Activated naive CD4-positive, alpha-beta T cell treated with anti-CD3 and anti-CD28 coated beads, Interleukin-2, amount 50 U/mL, for 72 hours (primary cell): ENCODE measurements around the gene RAPGEF4. TPM values are rescaled to one million over a fixed set of nuclear protein-coding genes. Genes with fewer than 3 reads are reported as not detected.

Experiments used
- ATAC-seq, 2 donors: fragments of 150-1000 bp; cut with Tn5 transposase; 2 replicates each; pipeline ENCODE4 v1.10.0; 2021; ENCODE audit warnings: mild to moderate bottlenecking in 2 of 2, moderate library complexity in 2 of 2
- DNase-seq, 2 donors: peaks; one replicate each; pipeline ENCODE4 v3.0.0; 2021 to 2022; ENCODE audit warnings: low spot score in 2 of 2
- H3K27ac Mint-ChIP-seq, 2 donors: one replicate each; pipeline ENCODE4 v1.8.0; 2022; ENCODE audit warnings: mild to moderate bottlenecking in 2 of 2, mixed read lengths in 2 of 2
- H3K36me3 Mint-ChIP-seq, 2 donors: one replicate each; pipeline ENCODE4 v1.8.0; 2022; ENCODE audit warnings: mixed read lengths in 2 of 2
- H3K9me3 Mint-ChIP-seq, 2 donors: one replicate each; pipeline ENCODE4 v1.8.0; 2022; ENCODE audit warnings: mixed read lengths in 2 of 2
- total RNA-seq, 2 donors: library from RNA; stranded (reverse); gene quantifications; one replicate each; pipeline ENCODE4 v1.2.3, GENCODE V29; 2022

Gene RAPGEF4
- total RNA-seq, 2 donors from 2014 or later: 1.0 to 1.3 TPM

DNA sequence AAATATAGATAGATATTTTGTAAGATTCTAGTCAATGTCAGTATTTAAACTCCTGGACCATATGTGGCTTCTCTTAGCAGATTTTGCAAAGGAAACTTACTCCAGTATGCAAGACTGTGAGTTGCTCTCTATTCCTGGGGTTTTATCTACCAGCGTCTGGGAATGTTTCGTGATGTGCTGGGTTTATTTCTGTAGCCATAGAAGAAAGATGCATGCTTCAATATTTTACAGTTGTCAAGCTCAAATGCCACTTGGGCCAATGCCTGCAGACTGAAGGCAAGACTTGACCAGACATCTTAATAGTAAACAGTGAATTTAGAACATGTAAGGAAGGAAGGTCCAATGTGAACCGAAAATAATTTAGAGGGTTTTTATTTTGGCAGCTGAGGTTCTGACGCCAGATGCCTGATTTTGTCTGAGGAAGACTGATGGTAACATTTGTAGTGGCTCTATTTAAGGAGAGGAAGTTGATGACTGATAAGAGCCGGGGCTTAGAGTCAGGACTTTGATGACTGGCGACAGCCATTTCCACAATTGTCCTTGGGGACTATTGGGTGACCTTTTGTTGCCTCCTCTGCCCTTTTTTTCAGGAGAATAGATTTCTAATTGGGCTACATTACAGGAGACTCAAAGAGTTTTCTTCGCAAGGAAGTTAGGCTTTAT lies 154.3 kb downstream of the RAPGEF4 start:
- no peak for ATAC-seq
- no peaks in the 10 kb centered on the region for H3K9me3 Mint-ChIP-seq
- no peaks in the 10 kb centered on the region for H3K36me3 Mint-ChIP-seq
- H3K27ac Mint-ChIP-seq: no peak overlapping the region
- DNase-seq: no peak

DNA sequence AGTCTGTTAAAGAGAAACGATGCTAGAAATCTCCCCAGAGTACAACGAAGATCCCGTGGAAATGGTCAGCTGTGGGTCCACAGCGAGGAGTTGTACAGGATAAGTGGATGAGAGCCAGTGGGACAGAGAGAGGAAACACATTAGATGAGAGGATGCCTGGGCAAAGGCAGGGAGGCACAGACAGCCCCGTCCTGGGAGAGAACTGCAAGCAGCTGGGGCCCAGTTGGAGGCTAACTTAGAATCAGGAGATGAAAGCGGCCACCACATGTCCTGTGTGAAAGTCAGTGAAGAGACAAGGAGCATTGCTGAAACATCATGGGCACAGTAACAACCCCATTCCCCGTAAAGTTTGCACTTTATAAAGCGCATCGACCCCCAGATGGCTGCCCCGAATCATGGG lies 157.5 kb downstream of the RAPGEF4 start:
- Mint-ChIP-seq H3K27ac (no peak overlapping the region), H3K36me3 (no peaks in the 10 kb centered on the region), H3K9me3 (no peaks in the 10 kb centered on the region)
- DNase-seq (no peak), ATAC-seq (no peak)

DNA sequence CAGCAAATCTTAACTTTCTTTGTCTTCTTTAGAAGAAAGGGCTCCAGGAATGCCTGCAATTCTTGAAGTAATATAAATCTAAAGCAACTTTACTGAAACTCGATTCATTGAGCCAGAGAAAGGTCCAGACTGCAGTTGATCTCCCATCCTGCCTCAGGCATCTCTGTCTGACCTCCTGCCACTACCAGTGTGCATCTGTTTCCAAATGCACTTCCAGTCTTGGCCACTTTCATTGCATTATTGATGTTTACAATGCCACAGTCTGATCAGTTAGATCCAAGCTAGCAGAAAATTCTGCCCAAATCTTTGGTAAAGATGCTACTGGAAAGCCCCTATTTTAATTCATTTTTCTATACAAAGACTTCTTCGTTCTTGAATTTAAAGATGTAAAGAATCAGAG lies 158.0 kb downstream of the RAPGEF4 start:
- Mint-ChIP-seq H3K36me3 (no peaks in the 10 kb centered on the region), H3K27ac (no peak overlapping the region), H3K9me3 (no peaks in the 10 kb centered on the region)
- ATAC-seq: no peak
- DNase-seq: no peak

- DNase-seq: no peak
- no peaks in the 10 kb centered on the region for H3K9me3 Mint-ChIP-seq
- H3K36me3 Mint-ChIP-seq: no peaks in the 10 kb centered on the region
- no peak overlapping the region for H3K27ac Mint-ChIP-seq
- ATAC-seq: no peak
These were observed 159.2 kb downstream of the RAPGEF4 start for GRCh38 chr2:172894689-172895387.

- ATAC-seq: no peak
These were observed 161.0 kb downstream of the RAPGEF4 start for GRCh38 chr2:172896661-172897081.

GRCh38 chr2:172900871-172901270 lies 165.2 kb downstream of the RAPGEF4 start:
- ATAC-seq: no peak
- no peak for DNase-seq
- H3K27ac Mint-ChIP-seq: no peak overlapping the region

More at GRCh38 chr2:172896661-172897081, 161.0 kb downstream of the RAPGEF4 start:
- Mint-ChIP-seq H3K36me3 (no peaks in the 10 kb centered on the region), H3K9me3 (no peaks in the 10 kb centered on the region), H3K27ac (no peak overlapping the region)
- DNase-seq: no peak

GRCh38 chr2:172901913-172902312 lies 166.3 kb downstream of the RAPGEF4 start:
- no peak for ATAC-seq
- DNase-seq: no peak
- Mint-ChIP-seq H3K36me3 (no peaks in the 10 kb centered on the region), H3K9me3 (no peaks in the 10 kb centered on the region), H3K27ac (no peak overlapping the region)

More at GRCh38 chr2:172900871-172901270, 165.2 kb downstream of the RAPGEF4 start:
- Mint-ChIP-seq H3K36me3 (no peaks in the 10 kb centered on the region), H3K9me3 (no peaks in the 10 kb centered on the region)

- H3K36me3 Mint-ChIP-seq: no peaks in the 10 kb centered on the region
- no peaks in the 10 kb centered on the region for H3K9me3 Mint-ChIP-seq
- ATAC-seq: no peak
- H3K27ac Mint-ChIP-seq: no peak overlapping the region
- DNase-seq: no peak
These were observed 168.6 kb downstream of the RAPGEF4 start for GRCh38 chr2:172904236-172904635.

- Mint-ChIP-seq H3K27ac (no peak overlapping the region), H3K9me3 (no peaks in the 10 kb centered on the region), H3K36me3 (no peaks in the 10 kb centered on the region)
- DNase-seq (no peak), ATAC-seq (no peak)
These were observed 170.5 kb downstream of the RAPGEF4 start for GRCh38 chr2:172905937-172906811.

DNA sequence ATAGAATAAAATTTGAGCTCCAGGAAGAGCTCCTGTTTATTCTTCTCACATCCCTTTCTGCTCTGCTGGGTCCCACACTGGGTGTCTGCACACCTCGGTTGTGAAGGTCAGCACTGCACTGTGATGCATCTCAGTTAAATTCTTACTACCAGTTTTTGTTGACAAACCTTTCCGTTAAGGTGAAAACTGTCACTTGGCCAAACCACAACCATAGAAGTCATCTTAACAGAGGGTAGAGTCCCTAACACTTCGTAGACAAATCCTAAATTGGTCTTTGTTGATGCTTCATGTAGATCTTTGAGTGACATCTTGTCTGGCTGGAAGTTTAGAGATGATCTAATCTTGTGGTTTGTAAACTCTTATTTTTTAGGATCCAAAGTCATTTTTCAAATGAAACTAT lies 172.6 kb downstream of the RAPGEF4 start:
- ATAC-seq (no peak), DNase-seq (no peak)
- Mint-ChIP-seq H3K27ac (no peak overlapping the region), H3K9me3 (no peaks in the 10 kb centered on the region), H3K36me3 (no peaks in the 10 kb centered on the region)

- H3K36me3 Mint-ChIP-seq: no peaks in the 10 kb centered on the region
- no peak for ATAC-seq
- no peak overlapping the region for H3K27ac Mint-ChIP-seq
- H3K9me3 Mint-ChIP-seq: no peaks in the 10 kb centered on the region
- no peak for DNase-seq
These were observed 173.8 kb downstream of the RAPGEF4 start for GRCh38 chr2:172909454-172909853.

DNA sequence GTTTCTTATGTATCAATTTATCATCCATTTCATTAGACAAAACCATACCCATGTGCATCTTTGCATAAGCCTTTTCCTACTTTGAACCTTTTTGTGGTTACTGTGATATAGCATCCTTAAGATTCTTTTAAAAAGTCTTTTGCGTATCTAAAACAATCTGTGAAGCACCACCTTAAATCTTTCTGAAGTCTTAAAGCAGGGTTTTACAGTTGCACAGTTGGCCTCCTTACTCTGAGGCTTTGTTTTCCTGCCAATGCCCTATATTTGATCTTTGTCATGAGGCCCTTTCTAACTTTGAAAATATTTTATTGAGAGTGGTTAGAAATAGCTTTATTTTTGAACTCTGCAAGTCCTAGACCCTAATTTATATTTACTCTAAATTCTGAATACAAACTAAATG lies 176.6 kb downstream of the RAPGEF4 start:
- no peak overlapping the region for H3K27ac Mint-ChIP-seq
- H3K9me3 Mint-ChIP-seq: no peaks in the 10 kb centered on the region
- DNase-seq (no peak), ATAC-seq (no peak)
- no peaks in the 10 kb centered on the region for H3K36me3 Mint-ChIP-seq

DNA sequence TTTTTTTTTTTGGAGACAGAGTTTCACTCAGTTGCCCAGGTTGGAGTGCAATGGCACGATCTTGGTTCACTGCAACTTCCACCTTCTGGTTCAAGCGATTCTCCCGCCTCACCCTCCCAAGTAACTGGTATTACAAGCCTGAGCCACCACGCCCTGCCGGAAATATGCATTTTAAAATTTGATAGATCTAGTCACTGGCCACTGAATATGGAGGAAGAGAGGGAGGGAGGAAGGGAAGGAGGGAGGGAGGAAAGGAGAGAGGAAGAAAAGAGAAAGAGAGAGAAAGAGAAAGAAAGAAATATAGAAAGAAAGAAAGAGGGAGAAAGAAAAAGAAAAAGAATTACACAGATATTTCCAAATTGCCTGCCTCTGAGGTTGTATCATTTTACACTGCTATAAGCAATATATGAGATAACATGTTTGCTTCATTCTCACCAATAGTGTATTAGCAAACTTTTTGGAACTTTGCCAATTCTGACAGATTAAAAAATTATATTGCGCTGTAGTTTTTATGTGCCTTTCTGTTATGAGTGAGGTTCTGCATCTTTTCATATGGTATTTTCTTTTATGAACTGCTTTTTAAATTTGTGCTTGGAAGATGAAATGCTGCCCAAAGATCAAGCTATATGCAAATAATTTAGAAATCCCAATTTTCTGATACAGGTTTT lies 178.8 kb downstream of the RAPGEF4 start:
- Mint-ChIP-seq H3K27ac (no peak overlapping the region), H3K36me3 (no peaks in the 10 kb centered on the region), H3K9me3 (no peaks in the 10 kb centered on the region)
- DNase-seq (no peak), ATAC-seq (no peak)

GRCh38 chr2:172917716-172918115 lies 182.1 kb downstream of the RAPGEF4 start:
- ATAC-seq (no peak), DNase-seq (no peak)
- Mint-ChIP-seq H3K36me3 (no peaks in the 10 kb centered on the region), H3K9me3 (no peaks in the 10 kb centered on the region), H3K27ac (no peak overlapping the region)

DNA sequence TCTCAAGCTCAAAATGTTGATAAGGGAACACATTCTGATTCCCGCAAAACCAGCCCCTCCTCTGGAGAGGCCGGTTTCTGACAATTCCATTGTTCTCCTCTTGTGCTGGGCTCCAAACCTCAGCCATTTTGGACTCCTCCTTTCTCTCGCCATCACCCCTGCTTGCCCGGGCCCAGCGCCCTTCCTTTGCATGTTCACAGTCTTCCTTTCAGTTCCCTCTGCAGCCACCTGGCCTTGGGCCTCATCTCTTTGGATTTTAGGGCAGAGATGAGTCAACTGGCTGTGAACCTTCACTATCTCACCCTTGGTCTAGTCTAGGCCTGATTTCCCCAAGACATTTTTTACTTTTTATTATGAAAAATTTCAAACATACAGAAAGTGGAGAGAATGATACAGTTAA lies 184.1 kb downstream of the RAPGEF4 start:
- no peak for ATAC-seq
- Mint-ChIP-seq H3K27ac (no peak overlapping the region), H3K9me3 (no peaks in the 10 kb centered on the region), H3K36me3 (no peaks in the 10 kb centered on the region)
- no peak for DNase-seq

GRCh38 chr2:172921532-172922236 lies 186.0 kb downstream of the RAPGEF4 start:
- no peak overlapping the region for H3K27ac Mint-ChIP-seq
- ATAC-seq (no peak), DNase-seq (no peak)
- H3K36me3 Mint-ChIP-seq: no peaks in the 10 kb centered on the region
- no peaks in the 10 kb centered on the region for H3K9me3 Mint-ChIP-seq
